Aorta (tissue), 5 donors: ENCODE results near the gene CLEC4C. TPM values are rescaled to one million over a fixed set of nuclear protein-coding genes. Genes with fewer than 3 reads are reported as not detected.
"Not testable (repeated sequence)": the region's sequence is repeated elsewhere in the genome, so short reads cannot be mapped to it uniquely, and the experiment has no call there.

Experiments used
- ATAC-seq: fragments of 200-7000 bp; cut with Tn5 transposase; one replicate; pipeline ENCODE4 v1.9.1; 2022; ENCODE audit warnings: moderate library complexity; ENCODE audit not compliant: low FRiP score
- DNase-seq, 2 donors: peaks; one replicate each; pipeline ENCODE4 v3.0.0-alpha.2; 2020
- H3K27ac ChIP-seq, 2 donors: one replicate each; pipeline ENCODE4 v1.5.1; 2013; ENCODE audit warnings: low read length in 2 of 2, mild to moderate bottlenecking in 2 of 2, moderate library complexity in 2 of 2, control low read depth in 1 of 2, inconsistent platforms in 1 of 2, low read depth in 1 of 2
- H3K27me3 ChIP-seq, 2 donors: one replicate each; pipeline ENCODE4 v1.6.1; 2013; ENCODE audit warnings: control low read depth in 1 of 2, low read length in 1 of 2, mild to moderate bottlenecking in 1 of 2, moderate library complexity in 1 of 2; ENCODE audit not compliant: insufficient read depth in 2 of 2, control insufficient read depth in 1 of 2
- H3K36me3 ChIP-seq, 2 donors: one replicate each; pipeline ENCODE4 v1.6.1; 2013; ENCODE audit warnings: control low read depth in 1 of 2, low read length in 1 of 2, mild to moderate bottlenecking in 1 of 2; ENCODE audit not compliant: insufficient read depth in 2 of 2, control insufficient read depth in 1 of 2
- H3K4me1 ChIP-seq, 2 donors: one replicate each; pipeline ENCODE4 v1.6.1; 2013; ENCODE audit warnings: low read length in 2 of 2, control low read depth in 1 of 2, mild to moderate bottlenecking in 1 of 2, moderate library complexity in 1 of 2; ENCODE audit not compliant: insufficient read depth in 2 of 2, control insufficient read depth in 1 of 2
- H3K4me3 ChIP-seq, 2 donors: one replicate each; pipeline ENCODE4 v1.5.1; 2013; ENCODE audit warnings: low read length in 2 of 2, control low read depth in 1 of 2, mild to moderate bottlenecking in 1 of 2
- H3K9me3 ChIP-seq: one replicate; pipeline ENCODE4 v1.6.1; 2013; ENCODE audit warnings: mild to moderate bottlenecking, low read length; ENCODE audit not compliant: control insufficient read depth
- WGBS, 2 donors: extraction: QIAGEN DNeasy Blood & Tissue Kit; methylation state at CpG; one replicate each; pipeline ENCODE4 v1.1.7; 2013; 5-methylcytosine and 5-hydroxymethylcytosine counted together
- intact Hi-C, 2 donors: fragments of 100-400 bp; cut with DNase I; formaldehyde crosslinking; loops; one replicate each; pipeline versions ENCODE4 v1.14.2 to v1.15.0; 2022
- polyA plus RNA-seq, 2 donors: library from polyadenylated mRNA; stranded (reverse); fragments of 200-250 nt; gene quantifications; one replicate each; pipeline ENCODE4 v1.2.3, GENCODE V29; 2013
- total RNA-seq, 2 donors: library from RNA; stranded (reverse); fragmentation: NEBNext Ultra II Directional; extraction: Animal tissue kit (Norgen Biotek cat#: 25700); gene quantifications; one replicate each; pipeline ENCODE4 v1.2.1, GENCODE V29; 2021
- donor health status: healthy with polysubstance abuse.
- donor health status: Bipolar disorder and iron deficiency.
- donor health status: DM: no; HTN: no; CAD: no.
- donor health status: DM: no; HTN: no; CAD: no.
- donor health status: DM: yes; HTN: yes; CAD: no.

The CLEC4C gene
- total and polyA plus RNA-seq, 4 donors = not detected

GRCh38 chr12:7781274-7781673 lies 34.1 kb upstream of the CLEC4C start:
- ATAC-seq (no peak), DNase-seq (no peak)
- WGBS, 2 donors = 67 to 76% methylated on average over 3 of the region's 3 CpGs
- H3K36me3 ChIP-seq = no peaks in the 10 kb centered on the region
- H3K4me3 ChIP-seq = no peak overlapping the region
- H3K9me3 ChIP-seq = no peaks in the 10 kb centered on the region
- H3K4me1 ChIP-seq = no peaks in the 10 kb centered on the region
- intact Hi-C loops = no loop called here
- no peaks in the 10 kb centered on the region for H3K27me3 ChIP-seq
- H3K27ac ChIP-seq = no peak overlapping the region

GRCh38 chr12:7769999-7770398 lies 22.8 kb upstream of the CLEC4C start:
- ATAC-seq = no peak
- DNase-seq = no peak
- Histone ChIP-seq H3K27ac (no peak overlapping the region), H3K27me3 (no peaks in the 10 kb centered on the region), H3K36me3 (no peaks in the 10 kb centered on the region), H3K9me3 (no peaks in the 10 kb centered on the region), H3K4me1 (no peaks in the 10 kb centered on the region), H3K4me3 (no peak overlapping the region)
- WGBS, 2 donors = 50 to 60% methylated on average over 3 of the region's 3 CpGs
- intact Hi-C loops = no loop called here

GRCh38 chr12:7758766-7759140 lies 11.6 kb upstream of the CLEC4C start:
- intact Hi-C loops = no loop called here
- no peak for DNase-seq
- WGBS, 2 donors = 62 to 64% methylated on average over 9 of the region's 9 CpGs

GRCh38 chr12:7756993-7757392 lies 9.8 kb upstream of the CLEC4C start:
- ATAC-seq = no peak
- H3K27me3 ChIP-seq = no peaks in the 10 kb centered on the region
- H3K27ac ChIP-seq = no peak overlapping the region
- H3K4me3 ChIP-seq = no peak overlapping the region
- no peak for DNase-seq
- H3K4me1 ChIP-seq = no peaks in the 10 kb centered on the region
- 64 to 68% methylated on average over 2 of the region's 2 CpGs for WGBS, 2 donors
- intact Hi-C loops = no loop called here
- H3K36me3 ChIP-seq = no peaks in the 10 kb centered on the region
- no peaks in the 10 kb centered on the region for H3K9me3 ChIP-seq

More at GRCh38 chr12:7758766-7759140, 11.6 kb upstream of the CLEC4C start:
- Histone ChIP-seq H3K4me1 (no peaks in the 10 kb centered on the region), H3K27ac (no peak overlapping the region), H3K4me3 (no peak overlapping the region), H3K27me3 (no peaks in the 10 kb centered on the region), H3K9me3 (no peaks in the 10 kb centered on the region), H3K36me3 (no peaks in the 10 kb centered on the region)
- no peak for ATAC-seq

- H3K4me1 ChIP-seq, intact Hi-C loops, H3K4me3 ChIP-seq, H3K27ac ChIP-seq, H3K36me3 ChIP-seq, H3K27me3 ChIP-seq, ATAC-seq, H3K9me3 ChIP-seq, DNase-seq: not testable (repeated sequence)
- WGBS, 2 donors = 92% methylated on average over 9 of the region's 9 CpGs
These were observed 8.5 kb upstream of the CLEC4C start for GRCh38 chr12:7755668-7756067.

GRCh38 chr12:7751941-7752922 lies 5.1 kb upstream of the CLEC4C start:
- WGBS, 2 donors = 94 to 95% methylated on average over 31 to 42 of the region's 48 CpGs
- H3K4me1 ChIP-seq, intact Hi-C loops, H3K27ac ChIP-seq, ATAC-seq, H3K4me3 ChIP-seq, H3K9me3 ChIP-seq, H3K36me3 ChIP-seq, H3K27me3 ChIP-seq: not testable (repeated sequence)
- DNase-seq = peak in 1 of 2 donors; percentile 52

- intact Hi-C loops = no loop called here
- no peak overlapping the region for H3K4me3 ChIP-seq
- no peaks in the 10 kb centered on the region for H3K4me1 ChIP-seq
- DNase-seq (peak in 1 of 2 donors; percentile 19), ATAC-seq (no peak)
- no peaks in the 10 kb centered on the region for H3K36me3 ChIP-seq
- peaks cover 1% of the 10 kb centered on the region for H3K9me3 ChIP-seq
- H3K27me3 ChIP-seq = no peaks in the 10 kb centered on the region
- WGBS, 2 donors = 85 to 89% methylated on average over 20 of the region's 20 CpGs
- H3K27ac ChIP-seq = no peak overlapping the region
These were observed 4.2 kb upstream of the CLEC4C start for GRCh38 chr12:7751394-7751793.

- intact Hi-C loops = no loop called here
These were observed 3.2 kb upstream of the CLEC4C start for GRCh38 chr12:7750350-7750749.

GRCh38 chr12:7749442-7749841 lies 2.3 kb upstream of the CLEC4C start:
- Histone ChIP-seq H3K27me3 (no peaks in the 10 kb centered on the region), H3K27ac (no peak overlapping the region), H3K4me1 (no peaks in the 10 kb centered on the region), H3K9me3 (peaks cover 1% of the 10 kb centered on the region), H3K4me3 (no peak overlapping the region), H3K36me3 (no peaks in the 10 kb centered on the region)
- no peak for ATAC-seq
- intact Hi-C loops = no loop called here
- 81 to 83% methylated on average over 8 of the region's 8 CpGs for WGBS, 2 donors
- no peak for DNase-seq

More at GRCh38 chr12:7750350-7750749, 3.2 kb upstream of the CLEC4C start:
- Histone ChIP-seq H3K36me3 (no peaks in the 10 kb centered on the region), H3K9me3 (peaks cover 1% of the 10 kb centered on the region), H3K4me1 (no peaks in the 10 kb centered on the region), H3K27ac (no peak overlapping the region), H3K4me3 (no peak overlapping the region), H3K27me3 (no peaks in the 10 kb centered on the region)
- no peak for ATAC-seq
- peak in 1 of 2 donors; percentile 3 for DNase-seq
- 76 to 88% methylated on average over 6 of the region's 6 CpGs for WGBS, 2 donors
